HCT116 (cell line): ENCODE results near the gene KDM5A. TPM values are rescaled to one million over a fixed set of nuclear protein-coding genes. Genes with fewer than 3 reads are reported as not detected.

Experiments
- ATAC-seq: fragments of 200-7000 bp; cut with Tn5 transposase; 2 replicates; pipeline ENCODE4 v1.9.1; 2020; ENCODE audit warnings: mild to moderate bottlenecking, moderate library complexity
- BruUV-seq: library from RNA; stranded (reverse); fragments of 400-500 nt; replicated peaks from 2 replicates; lab custom pipeline; 2021; lab: Mats Ljungman, UMichigan
- CTCF ChIA-PET: fragments of 300-600 bp; sonication (Branson Sonifier 250); formaldehyde crosslinking; loops from one replicate; lab custom pipeline; 2021; ENCODE audit warnings: antibody characterized with exemption; lab: Charles Lee
- POLR2A ChIA-PET: fragments of 300-600, 350-600 bp; sonication (Branson Sonifier 250); formaldehyde crosslinking; loops from one replicate; lab custom pipeline; 2021; ENCODE audit warnings: antibody characterized with exemption; lab: Charles Lee
- RAD21 ChIA-PET, 2 experiments: fragments of 300-600 bp; sonication (Branson Sonifier 250); formaldehyde crosslinking; loops; one replicate each; lab custom pipeline; 2023; ENCODE audit warnings: low total read pairs in 2 of 2; ENCODE audit not compliant: uncharacterized antibody in 2 of 2, unreplicated experiment in 2 of 2, low non-redundant PET in 1 of 2; lab: Charles Lee
- DNase-seq: peaks from one replicate; pipeline ENCODE4 v3.0.0-alpha.2; 2010; ENCODE audit warnings: low read depth, low spot score
- H2AFZ ChIP-seq: fragments of 200-600 bp; shearing (Covaris generic), sonication (generic); 2 replicates; pipeline ENCODE4 v1.6.1; 2017; ENCODE audit warnings: low read depth, mixed run types, mixed read lengths, antibody characterized with exemption, low read length; ENCODE audit not compliant: poor library complexity, severe bottlenecking
- H3K27ac ChIP-seq: 2 replicates; pipeline ENCODE4 v1.5.1; 2012; ENCODE audit warnings: low read depth, low read length
- H3K27me3 ChIP-seq: fragments of 200-600 bp; sonication (generic); 2 replicates; pipeline ENCODE4 v1.6.1; 2016; ENCODE audit warnings: mixed run types, low read length, mixed read lengths; ENCODE audit not compliant: insufficient read depth
- H3K36me3 ChIP-seq, 2 experiments: fragments of 200-500 bp in 1 of 2; fragments of 200-600 bp in 1 of 2; sonication (Bioruptor generic) in 1 of 2; sonication (generic) in 1 of 2; 2 replicates each; pipeline versions ENCODE4 v1.5.1 to v1.6.1; 2014 to 2016; ENCODE audit warnings: low read length in 2 of 2, inconsistent platforms in 1 of 2, mixed read lengths in 1 of 2, mixed run types in 1 of 2; ENCODE audit not compliant: insufficient read depth in 2 of 2, control insufficient read depth in 1 of 2
- H3K4me1 ChIP-seq, 2 experiments: fragments of 200-600 bp in 1 of 2; sonication (generic) in 1 of 2; 2 replicates each; pipeline versions ENCODE4 v1.5.1 to v1.6.1; 2012 to 2017; ENCODE audit warnings: low read length in 2 of 2, inconsistent platforms in 1 of 2, mild to moderate bottlenecking in 1 of 2, mixed read lengths in 1 of 2, mixed run types in 1 of 2, moderate library complexity in 1 of 2; ENCODE audit not compliant: insufficient read depth in 2 of 2, control insufficient read depth in 1 of 2
- H3K4me2 ChIP-seq: fragments of 200-600 bp; sonication (generic); 2 replicates; pipeline ENCODE4 v1.6.1; 2017; ENCODE audit warnings: mixed run types, low read length, mixed read lengths
- H3K4me3 ChIP-seq, 2 experiments: fragments of 200-600 bp in 1 of 2; sonication (generic) in 1 of 2; replicated peaks in 1 of 2; 2 replicates each; pipeline ENCODE4 v1.5.1; 2011 to 2016; ENCODE audit warnings: low read length in 2 of 2, control low read depth in 1 of 2, low read depth in 1 of 2, mild to moderate bottlenecking in 1 of 2, mixed read lengths in 1 of 2, mixed run types in 1 of 2
- H3K79me2 ChIP-seq: fragments of 200-600 bp; sonication (generic); 2 replicates; pipeline ENCODE4 v1.6.1; 2017; ENCODE audit warnings: mild to moderate bottlenecking, mixed run types, low read length, moderate library complexity, mixed read lengths; ENCODE audit not compliant: insufficient read depth
- H3K9ac ChIP-seq: fragments of 200-600 bp; sonication (generic); 2 replicates; pipeline ENCODE4 v1.6.1; 2016; ENCODE audit warnings: low read length, mixed read lengths
- H3K9me2 ChIP-seq: fragments of 200-600 bp; sonication (generic), shearing (Covaris generic); 2 replicates; pipeline ENCODE4 v1.6.1; 2017; ENCODE audit warnings: mixed run types, mild to moderate bottlenecking, moderate library complexity; ENCODE audit not compliant: insufficient read depth
- H3K9me3 ChIP-seq, 2 experiments: fragments of 200-500 bp in 1 of 2; fragments of 200-600 bp in 1 of 2; sonication (Bioruptor generic) in 1 of 2; sonication (generic) in 1 of 2; 2 replicates each; pipeline ENCODE4 v1.6.1; 2014 to 2017; ENCODE audit warnings: low read length in 2 of 2, mixed read lengths in 2 of 2, inconsistent platforms in 1 of 2, low read depth in 1 of 2, mild to moderate bottlenecking in 1 of 2, mixed run types in 1 of 2, moderate library complexity in 1 of 2; ENCODE audit not compliant: control insufficient read depth in 1 of 2, insufficient read depth in 1 of 2
- H4K20me1 ChIP-seq: fragments of 200-600 bp; sonication (generic), shearing (Covaris generic); 2 replicates; pipeline ENCODE4 v1.6.1; 2017; ENCODE audit warnings: mixed run types, mild to moderate bottlenecking, moderate library complexity; ENCODE audit not compliant: insufficient read depth
- CBX3 ChIP-seq: IDR thresholded peaks from 2 replicates; pipeline ENCODE4 v1.6.1; 2012; ENCODE audit warnings: low read depth
- CEBPB ChIP-seq: IDR thresholded peaks from 2 replicates; pipeline ENCODE4 v1.6.1; 2012; ENCODE audit warnings: low read depth
- CTCF ChIP-seq, 3 experiments: fragments of 200-600 bp in 1 of 3; sonication (generic) in 1 of 3; IDR thresholded peaks in 2 of 3; conservative IDR thresholded peaks in 1 of 3; 2 replicates each; pipeline ENCODE4 v1.5.1; 2012 to 2017; ENCODE audit warnings: low read depth in 2 of 3, low read length in 2 of 3, antibody characterized with exemption in 1 of 3, borderline replicate concordance in 1 of 3, control low read depth in 1 of 3, mild to moderate bottlenecking in 1 of 3, mixed read lengths in 1 of 3, mixed run types in 1 of 3, moderate library complexity in 1 of 3; ENCODE audit not compliant: insufficient read depth in 1 of 3
- EGR1 ChIP-seq: IDR thresholded peaks from 2 replicates; pipeline ENCODE4 v1.6.1; 2012; ENCODE audit warnings: low read depth
- ELF1 ChIP-seq: IDR thresholded peaks from 2 replicates; pipeline ENCODE4 v1.6.1; 2012; ENCODE audit warnings: low read depth, borderline replicate concordance
- POLR2A ChIP-seq: IDR thresholded peaks from 2 replicates; pipeline ENCODE4 v1.7.0; 2011; ENCODE audit warnings: borderline replicate concordance; ENCODE audit not compliant: insufficient read depth, insufficient read length; ENCODE audit errors: extremely low read depth
- POLR2AphosphoS5 ChIP-seq: IDR thresholded peaks from 2 replicates; pipeline ENCODE4 v1.6.1; 2011; ENCODE audit warnings: mild to moderate bottlenecking, low read depth, low read length, moderate library complexity
- RAD21 ChIP-seq: IDR thresholded peaks from 2 replicates; pipeline ENCODE4 v1.6.1; 2012; ENCODE audit warnings: low read depth, mild to moderate bottlenecking
- SIN3A ChIP-seq: IDR thresholded peaks from 2 replicates; pipeline ENCODE4 v1.6.1; 2012; ENCODE audit warnings: low read depth
- SRF ChIP-seq: IDR thresholded peaks from 2 replicates; pipeline ENCODE4 v1.6.1; 2012; ENCODE audit warnings: low read depth
- TCF7L2 ChIP-seq: IDR thresholded peaks from 2 replicates; pipeline ENCODE4 v1.7.0; 2011; ENCODE audit warnings: borderline replicate concordance, inconsistent platforms; ENCODE audit not compliant: insufficient read depth, insufficient read length; ENCODE audit errors: extremely low read depth
- ZNF274 ChIP-seq: fragments of 200-500 bp; sonication (Bioruptor generic); IDR thresholded peaks from 2 replicates; pipeline ENCODE4 v1.6.1; 2014; ENCODE audit warnings: mild to moderate bottlenecking, low read depth, low read length, inconsistent platforms
- intact Hi-C: fragments of 100-400 bp; cut with micrococcal nuclease; formaldehyde crosslinking; loops from 2 replicates; pipeline ENCODE4 v1.10.0; 2022
- total RNA-seq: library from RNA; stranded (reverse); gene quantifications from one replicate; pipeline ENCODE4 v1.2.1, GENCODE V29; 2021; ENCODE audit not compliant: unreplicated experiment

Gene KDM5A
- total RNA-seq, 1 experiment from 2014 or later = 49.0 TPM

GRCh38 chr12:265096-265495, 124.0 kb downstream of the KDM5A start:
- ATAC-seq (no peak), DNase-seq (no peak)
- TF ChIP-seq ZNF274 (no peak), SRF (no peak), POLR2A (no peak), SIN3A (no peak), TCF7L2 (no peak)
- Histone ChIP-seq H4K20me1 (no peaks in the 10 kb centered on the region), H3K4me3 (no peak overlapping the region), H3K27me3 (peaks cover 4% of the 10 kb centered on the region; the same call in 1 of the 2 replicates), H3K27ac (no peak overlapping the region), H3K79me2 (no peaks in the 10 kb centered on the region), H3K9me3 (no peaks in the 10 kb centered on the region), H3K9ac (no peak overlapping the region), H3K36me3 (no peaks in the 10 kb centered on the region), H3K9me2 (no peaks in the 10 kb centered on the region), H3K4me2 (no peak overlapping the region), H2AFZ (no peak overlapping the region), H3K4me1 (no peaks in the 10 kb centered on the region)
- RAD21 ChIA-PET = no interaction called here
- no TSS peak for BruUV-seq
- intact Hi-C loops = no loop called here
- CTCF ChIA-PET = no interaction called here
- POLR2A ChIA-PET = no interaction called here

- ChIA-PET CTCF (no interaction called here), POLR2A (no interaction called here), RAD21 (no interaction called here)
- Histone ChIP-seq H4K20me1 (no peaks in the 10 kb centered on the region), H3K9ac (no peak overlapping the region), H3K79me2 (no peaks in the 10 kb centered on the region), H3K4me2 (no peak overlapping the region), H3K9me2 (no peaks in the 10 kb centered on the region), H3K9me3 (no peaks in the 10 kb centered on the region), H3K27ac (no peak overlapping the region), H3K36me3 (no peaks in the 10 kb centered on the region), H3K4me1 (no peaks in the 10 kb centered on the region), H3K27me3 (peaks cover 4% of the 10 kb centered on the region; the same call in 1 of the 2 replicates), H2AFZ (no peak overlapping the region), H3K4me3 (no peak overlapping the region)
- DNase-seq = no peak
- BruUV-seq = no TSS peak
- intact Hi-C loops = no loop called here
- TF ChIP-seq POLR2AphosphoS5 (no peak), ELF1 (no peak), RAD21 (no peak), CTCF (IDR thresholded peaks at IDR 0.05 in 2 of 3, conservative IDR thresholded peaks at IDR 0.05 in 1 of 3; ENCODE audit: borderline replicate concordance in 1 of 3, insufficient read depth in 1 of 3, low read depth in 2 of 3, low read length in 2 of 3) (no peak), CEBPB (no peak), EGR1 (no peak), CBX3 (no peak)
- no peak for ATAC-seq
Measured at GRCh38 chr12:264269-264668, 124.9 kb downstream of the KDM5A start.
